AG04450 (cell line): ENCODE results near the gene RBM12. TPM values are rescaled to one million over a fixed set of nuclear protein-coding genes. Genes with fewer than 3 reads are reported as not detected.
"Not testable (repeated sequence)": the region's sequence is repeated elsewhere in the genome, so short reads cannot be mapped to it uniquely, and the experiment has no call there.

Source experiments
- CTCF ChIA-PET: fragments of 300-600, 350-600 bp; formaldehyde crosslinking; extraction: SDS; loops from one replicate; lab custom pipeline; 2022; ENCODE audit warnings: antibody characterized with exemption, inconsistent platforms; lab: Charles Lee
- POLR2A ChIA-PET: fragments of 350-600 bp; formaldehyde crosslinking; extraction: SDS; loops from one replicate; lab custom pipeline; 2021; ENCODE audit warnings: antibody characterized with exemption, inconsistent platforms; lab: Yijun Ruan, JAX
- DNase-seq: peaks from one replicate; pipeline ENCODE4 v3.0.0-alpha.2; 2011; ENCODE audit warnings: low read depth, low spot score
- H3K27ac ChIP-seq: one replicate; pipeline ENCODE4 v1.5.1; 2012; ENCODE audit warnings: low read depth, low read length, control low read depth
- H3K27me3 ChIP-seq: one replicate; pipeline ENCODE4 v1.6.0; 2012; ENCODE audit warnings: low read length; ENCODE audit not compliant: control insufficient read depth, insufficient read depth
- H3K4me3 ChIP-seq: 2 replicates; pipeline ENCODE4 v1.5.1; 2011; ENCODE audit warnings: mild to moderate bottlenecking, low read depth, low read length, control low read depth
- H3K9me3 ChIP-seq: 2 replicates; pipeline ENCODE4 v1.5.1; 2012; ENCODE audit warnings: low read length; ENCODE audit not compliant: control insufficient read depth, insufficient read depth
- CTCF ChIP-seq: IDR thresholded peaks from 2 replicates; pipeline ENCODE4 v1.5.1; 2011; ENCODE audit warnings: low read depth, low read length, control low read depth, inconsistent platforms
- polyA plus RNA-seq: library from polyadenylated mRNA; depleted of rRNA; stranded (reverse); fragments of >200 nt; gene quantifications from 2 replicates; pipeline ENCODE4 v1.2.3, GENCODE V29; 2011

Gene RBM12
- polyA plus RNA-seq, 1 experiment = 91.1 TPM

- no peak overlapping the region for H3K27ac ChIP-seq
- POLR2A ChIA-PET = interaction anchor here (0.9 to 1.0 kb wide), 2 partner anchors 7 to 9 kb away, joined by 3 to 4 read pairs; no protein-coding TSS in a partner anchor
- CTCF ChIA-PET = interaction anchor here (1.7 kb wide), 1 partner anchor 244 kb away, joined by 4 read pairs; the partner anchor contains the start of gene SCAND1
Measured at GRCh38 chr20:35710039-35710438, 45.3 kb upstream of the RBM12 start.

GRCh38 chr20:35709259-35709658 is 44.6 kb upstream of the RBM12 start:
- no peak for DNase-seq
- Histone ChIP-seq H3K4me3 (no peak overlapping the region), H3K27ac (no peak overlapping the region), H3K9me3 (no peaks in the 10 kb centered on the region), H3K27me3 (no peaks in the 10 kb centered on the region)
- ChIA-PET POLR2A (interaction anchor here (0.7 kb wide), 1 partner anchor 33 kb away, joined by 3 read pairs; the partner anchor contains the start of gene RBM39), CTCF (interaction anchor here (1.7 kb wide), 1 partner anchor 245 kb away, joined by 4 read pairs; the partner anchor contains the start of gene SCAND1)
- TF ChIP-seq CTCF = no peak

More at GRCh38 chr20:35710039-35710438, 45.3 kb upstream of the RBM12 start:
- H3K27me3 ChIP-seq = no peaks in the 10 kb centered on the region
- TF ChIP-seq CTCF = no peak
- H3K4me3 ChIP-seq = no peak overlapping the region
- no peaks in the 10 kb centered on the region for H3K9me3 ChIP-seq
- DNase-seq = no peak

- Histone ChIP-seq H3K9me3 (no peaks in the 10 kb centered on the region), H3K4me3 (no peak overlapping the region), H3K27ac (no peak overlapping the region), H3K27me3 (no peaks in the 10 kb centered on the region)
- no peak for TF ChIP-seq CTCF
- ChIA-PET POLR2A (no interaction called here), CTCF (interaction anchor here (0.5 kb wide), 1 partner anchor 9 kb away, joined by 3 read pairs; the partner anchor contains the start of genes NFS1 and ROMO1)
- DNase-seq = no peak
Measured at GRCh38 chr20:35708502-35708901, 43.8 kb upstream of the RBM12 start.

- H3K27me3 ChIP-seq, H3K27ac ChIP-seq, H3K4me3 ChIP-seq, DNase-seq, CTCF ChIA-PET, H3K9me3 ChIP-seq: not testable (repeated sequence)
- POLR2A ChIA-PET = interaction anchor here (0.6 to 0.9 kb wide), 4 partner anchors 9 to 177 kb away, joined by 3 to 8 read pairs (median 4); no protein-coding TSS in a partner anchor
Measured at GRCh38 chr20:35706591-35707529, 42.2 kb upstream of the RBM12 start.

GRCh38 chr20:35705894-35706293 is 41.2 kb upstream of the RBM12 start:
- H3K27ac ChIP-seq, CTCF ChIA-PET, H3K9me3 ChIP-seq, DNase-seq, H3K27me3 ChIP-seq, H3K4me3 ChIP-seq: not testable (repeated sequence)
- POLR2A ChIA-PET = interaction anchor here (0.6 to 0.9 kb wide), 4 partner anchors 10 to 1508 kb away, joined by 3 to 4 read pairs (median 4); no protein-coding TSS in a partner anchor
